ENCODE data around the gene PRPSAP1. TPM values are rescaled to one million over a fixed set of nuclear protein-coding genes. Genes with fewer than 3 reads are reported as not detected.
A peak's percentile ranks its signal among the peaks of the same experiment; 100 is the strongest.
"Not testable (repeated sequence)": the region's sequence is repeated elsewhere in the genome, so short reads cannot be mapped to it uniquely, and the experiment has no call there.

PRPSAP1 gene
- total RNA-seq, 1 donor from 2014 or later, result 30.7 TPM

GRCh38 chr17:76270770-76271668 lies 82.7 kb downstream of the PRPSAP1 start:
- H3K36me3 ChIP-seq, result peaks cover 15% of the 10 kb centered on the region
- H3K9me3 ChIP-seq (replicated peaks), result no peaks in the 10 kb centered on the region
- H3K27me3 ChIP-seq (ENCODE audit: low read depth), result no peaks in the 10 kb centered on the region
- no peak for DNase-seq
- H3K4me1 ChIP-seq, result peaks cover 80% of the 10 kb centered on the region
- H3K27ac ChIP-seq (replicated peaks), result peak overlapping the region; percentile 96
- intact Hi-C loops (cut with micrococcal nuclease), result loop anchor here (10.0 kb wide), 1 partner anchor 86 kb away; no protein-coding TSS in a partner anchor
- no peak for TF ChIP-seq CTCF (IDR thresholded peaks at IDR 0.05; ENCODE audit: borderline replicate concordance)
- H3K4me3 ChIP-seq, result peak overlapping the region; percentile 59

- Histone ChIP-seq H3K36me3 (peaks cover 15% of the 10 kb centered on the region), H3K27me3 (ENCODE audit: low read depth) (no peaks in the 10 kb centered on the region), H3K9me3 (replicated peaks) (no peaks in the 10 kb centered on the region), H3K4me1 (peaks cover 85% of the 10 kb centered on the region), H3K4me3 (no peak overlapping the region), H3K27ac (replicated peaks) (peak overlapping the region; percentile 96)
- TF ChIP-seq CTCF (IDR thresholded peaks at IDR 0.05; ENCODE audit: borderline replicate concordance), result no peak
- intact Hi-C loops (cut with micrococcal nuclease), result loop anchor here (10.0 kb wide), 1 partner anchor 85 kb away; no protein-coding TSS in a partner anchor
- DNase-seq, result no peak
These were observed 83.6 kb downstream of the PRPSAP1 start for GRCh38 chr17:76270127-76270592.

- TF ChIP-seq CTCF (IDR thresholded peaks at IDR 0.05; ENCODE audit: borderline replicate concordance), result no peak
- Histone ChIP-seq H3K36me3 (peaks cover 15% of the 10 kb centered on the region), H3K4me1 (peaks cover 85% of the 10 kb centered on the region), H3K27me3 (ENCODE audit: low read depth) (no peaks in the 10 kb centered on the region), H3K4me3 (peak overlapping the region; percentile 93), H3K27ac (replicated peaks) (peak overlapping the region; percentile 96), H3K9me3 (replicated peaks) (no peaks in the 10 kb centered on the region)
- DNase-seq, result no peak
- intact Hi-C loops (cut with micrococcal nuclease), result no loop called here
These were observed 84.4 kb downstream of the PRPSAP1 start for GRCh38 chr17:76268991-76269981.

GRCh38 chr17:76268015-76268749 lies 85.5 kb downstream of the PRPSAP1 start:
- peak; percentile 84 for DNase-seq
- peak overlapping the region; percentile 93 for H3K4me3 ChIP-seq
- TF ChIP-seq CTCF (IDR thresholded peaks at IDR 0.05; ENCODE audit: borderline replicate concordance), result no peak
- intact Hi-C loops (cut with micrococcal nuclease), result no loop called here
- H3K27me3 ChIP-seq (ENCODE audit: low read depth), result no peaks in the 10 kb centered on the region
- H3K4me1 ChIP-seq, result peaks cover 84% of the 10 kb centered on the region
- H3K27ac ChIP-seq (replicated peaks), result peak overlapping the region; percentile 96
- H3K9me3 ChIP-seq (replicated peaks), result no peaks in the 10 kb centered on the region
- peaks cover 15% of the 10 kb centered on the region for H3K36me3 ChIP-seq

GRCh38 chr17:76267581-76268001 lies 86.1 kb downstream of the PRPSAP1 start:
- Histone ChIP-seq H3K4me3 (peak overlapping the region; percentile 93), H3K4me1 (peaks cover 84% of the 10 kb centered on the region), H3K27ac (replicated peaks) (peak overlapping the region; percentile 96), H3K36me3 (peaks cover 15% of the 10 kb centered on the region)
- intact Hi-C loops (cut with micrococcal nuclease); DNase-seq; H3K9me3 ChIP-seq (replicated peaks); H3K27me3 ChIP-seq (ENCODE audit: low read depth): not testable (repeated sequence)
